Fibroblast of lung (primary cell): ENCODE results near the gene AGAP4. TPM values are rescaled to one million over a fixed set of nuclear protein-coding genes. Genes with fewer than 3 reads are reported as not detected.
"Not testable (repeated sequence)": the region's sequence is repeated elsewhere in the genome, so short reads cannot be mapped to it uniquely, and the experiment has no call there.

Experiments used
- DNase-seq, 2 donors: peaks; one replicate each; pipeline versions ENCODE4 v3.0.0 to v3.0.0-alpha.2; 2010; ENCODE audit warnings: low read depth in 2 of 2
- H2AFZ ChIP-seq: 2 replicates; pipeline ENCODE4 v1.5.1; 2012; ENCODE audit warnings: low read length, control low read depth, inconsistent platforms
- H3K27ac ChIP-seq: 2 replicates; pipeline ENCODE4 v1.5.1; 2011; ENCODE audit warnings: low read length, control low read depth; ENCODE audit not compliant: insufficient read depth
- H3K27me3 ChIP-seq: 2 replicates; pipeline ENCODE4 v1.5.1; 2011; ENCODE audit warnings: mild to moderate bottlenecking, low read length; ENCODE audit not compliant: control insufficient read depth, insufficient read depth
- H3K36me3 ChIP-seq: 2 replicates; pipeline ENCODE4 v1.5.1; 2011; ENCODE audit warnings: low read length; ENCODE audit not compliant: control insufficient read depth, insufficient read depth
- H3K4me1 ChIP-seq: 2 replicates; pipeline ENCODE4 v1.5.1; 2011; ENCODE audit warnings: low read length; ENCODE audit not compliant: control insufficient read depth, insufficient read depth; ENCODE audit errors: extremely low read depth
- H3K4me2 ChIP-seq: 2 replicates; pipeline ENCODE4 v1.5.1; 2011; ENCODE audit warnings: low read length, control low read depth; ENCODE audit not compliant: insufficient read depth; ENCODE audit errors: extremely low read depth
- H3K4me3 ChIP-seq, 4 experiments: fragments of 200-600 bp in 1 of 4; sonication (generic) in 1 of 4; replicated peaks in 1 of 4; 2 replicates each; pipeline ENCODE4 v1.5.1; 2011 to 2016; ENCODE audit warnings: low read length in 4 of 4, low read depth in 3 of 4, mild to moderate bottlenecking in 3 of 4, control low read depth in 2 of 4, inconsistent platforms in 1 of 4, mixed read lengths in 1 of 4; ENCODE audit not compliant: insufficient read depth in 1 of 4; ENCODE audit errors: control extremely low read depth in 1 of 4
- H3K79me2 ChIP-seq: 2 replicates; pipeline ENCODE4 v1.5.1; 2012; ENCODE audit warnings: mild to moderate bottlenecking, low read length, inconsistent platforms; ENCODE audit not compliant: control insufficient read depth, insufficient read depth
- H3K9ac ChIP-seq: 2 replicates; pipeline ENCODE4 v1.5.1; 2011; ENCODE audit warnings: mild to moderate bottlenecking, low read length, control low read depth; ENCODE audit not compliant: insufficient read depth
- H3K9me3 ChIP-seq: 2 replicates; pipeline ENCODE4 v1.5.1; 2012; ENCODE audit warnings: low read depth, low read length; ENCODE audit not compliant: control insufficient read depth, insufficient read depth
- H4K20me1 ChIP-seq: 2 replicates; pipeline ENCODE4 v1.5.1; 2011; ENCODE audit warnings: low read length; ENCODE audit not compliant: control insufficient read depth, insufficient read depth; ENCODE audit errors: extremely low read depth
- polyA plus RNA-seq, 2 donors: library from polyadenylated mRNA; depleted of rRNA in 1 of 2; stranded (reverse) in 1 of 2; unstranded in 1 of 2; fragments of >200 nt; gene quantifications; 2 replicates each; pipeline ENCODE4 v1.2.1, GENCODE V29; 2011 to 2012; ENCODE audit warnings: missing spikeins in 1 of 2
- total RNA-seq: library from RNA; depleted of rRNA; stranded (reverse); fragments of >200 nt; gene quantifications from 2 replicates; pipeline ENCODE4 v1.2.1, GENCODE V29; 2014

Gene AGAP4
- total and polyA plus RNA-seq, 2 donors (not counting 1 experiment from before 2014, with no cell fraction given): 3.3 to 8.1 TPM

DNA sequence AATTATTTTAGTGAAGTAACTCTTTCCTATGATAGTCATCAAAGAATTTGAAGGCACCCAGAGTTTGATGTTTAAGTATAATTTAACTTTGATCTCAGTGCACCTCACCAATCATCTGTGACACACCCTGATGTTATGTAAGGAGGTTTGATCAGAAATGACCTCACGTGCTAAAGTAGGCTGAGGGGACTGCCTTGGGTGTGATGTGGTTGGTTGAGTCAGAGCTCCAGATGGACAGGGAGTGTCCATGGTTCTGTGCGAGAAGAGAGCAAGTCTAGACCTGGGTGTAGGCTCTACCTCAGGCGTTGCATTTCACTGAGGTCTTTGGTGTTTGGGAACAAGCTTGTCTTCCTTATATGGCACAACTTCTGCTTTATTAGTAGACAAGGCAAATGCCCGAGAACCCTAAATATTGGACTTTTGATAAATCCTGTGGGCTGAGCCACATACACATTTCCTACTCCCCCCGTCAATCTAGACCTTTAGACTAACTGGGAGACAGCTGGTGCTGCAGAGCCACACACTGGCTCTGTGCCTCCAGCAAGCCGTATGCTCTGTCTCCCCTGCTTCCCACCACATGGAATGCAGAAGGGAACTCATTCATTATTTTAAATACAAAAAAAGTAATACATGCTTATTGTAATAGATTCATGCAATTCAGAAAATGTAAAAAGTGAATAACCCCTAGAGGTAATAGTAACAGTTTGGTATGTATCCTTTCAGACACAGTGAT, 56.4 kb downstream of the AGAP4 start:
- H2AFZ ChIP-seq, H3K36me3 ChIP-seq, H3K4me2 ChIP-seq, H3K79me2 ChIP-seq, DNase-seq, H3K27ac ChIP-seq, H3K27me3 ChIP-seq, H3K4me1 ChIP-seq, H3K9ac ChIP-seq, H4K20me1 ChIP-seq, H3K4me3 ChIP-seq, H3K9me3 ChIP-seq: not testable (repeated sequence)

DNA sequence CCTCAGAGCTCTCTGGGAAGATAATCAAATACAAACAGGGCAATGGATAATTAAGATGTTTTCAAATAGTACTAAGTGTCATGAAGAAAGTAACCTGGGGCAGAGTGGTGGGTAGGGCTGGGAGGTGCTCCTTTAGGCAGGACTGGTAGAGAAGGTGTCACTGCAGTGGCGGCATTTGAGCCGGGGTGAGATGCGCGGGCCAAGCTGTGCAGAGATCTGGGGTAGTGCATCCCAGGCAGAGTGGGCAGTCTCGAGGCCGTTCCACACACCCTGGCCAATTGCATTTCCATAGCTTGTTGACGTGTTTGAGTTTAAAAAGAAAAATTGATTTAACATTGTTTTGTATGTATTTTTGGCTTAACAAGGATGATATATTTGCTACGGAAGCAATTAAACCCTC, 57.3 kb downstream of the AGAP4 start:
- not testable (repeated sequence) for H3K27ac ChIP-seq, H3K9me3 ChIP-seq, H3K4me1 ChIP-seq, H3K36me3 ChIP-seq, H4K20me1 ChIP-seq, H3K79me2 ChIP-seq, H3K4me2 ChIP-seq, H3K9ac ChIP-seq, DNase-seq, H3K4me3 ChIP-seq, H2AFZ ChIP-seq, H3K27me3 ChIP-seq

DNA sequence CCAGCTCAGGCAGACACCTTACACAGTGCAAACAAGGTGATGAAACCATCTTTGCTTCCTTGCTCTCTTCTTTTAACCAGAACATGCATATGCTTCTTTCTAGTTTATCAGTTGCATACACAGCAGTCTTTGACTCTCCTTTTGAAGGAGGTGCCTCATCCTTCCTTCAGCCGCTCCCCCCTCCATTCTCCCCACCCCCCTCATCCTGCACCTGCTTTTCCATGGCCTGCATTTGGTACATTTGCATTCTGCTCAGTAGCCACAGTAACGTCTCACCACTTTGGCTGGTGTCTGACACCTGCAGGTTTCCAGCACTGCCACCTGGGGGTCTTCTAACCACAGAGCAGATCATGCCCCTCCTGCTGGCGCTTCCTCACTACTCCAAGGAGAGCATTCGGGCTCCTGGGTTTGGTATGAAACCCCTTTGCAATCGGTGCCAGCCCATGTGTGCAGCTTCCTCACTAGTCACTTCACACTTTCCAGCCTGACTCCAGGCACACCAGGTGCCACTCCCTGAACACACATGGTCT, 60.0 kb downstream of the AGAP4 start:
- H3K36me3 ChIP-seq, H3K4me1 ChIP-seq, H3K4me3 ChIP-seq, H3K27ac ChIP-seq, H3K9me3 ChIP-seq, H4K20me1 ChIP-seq, H3K4me2 ChIP-seq, H2AFZ ChIP-seq, H3K27me3 ChIP-seq, H3K9ac ChIP-seq, DNase-seq, H3K79me2 ChIP-seq: not testable (repeated sequence)

DNA sequence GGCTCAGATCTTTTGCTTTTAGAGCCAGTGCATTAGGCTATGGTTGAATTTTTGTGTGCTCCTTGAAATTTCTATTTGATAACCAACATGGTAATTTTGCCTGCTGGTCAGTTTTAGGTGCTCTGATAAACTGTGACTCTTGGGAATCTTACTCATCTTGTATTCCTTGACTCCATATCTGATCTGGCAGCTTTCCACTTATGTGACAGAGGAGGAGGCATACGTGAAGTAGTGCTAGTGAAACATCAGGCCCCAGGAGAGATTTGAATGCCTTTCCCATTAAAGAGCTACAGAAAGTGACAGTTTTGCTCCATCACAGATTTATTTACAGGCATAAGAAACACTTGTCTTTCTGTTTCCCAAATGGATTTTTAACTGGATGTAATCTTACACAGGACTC, 61.1 kb downstream of the AGAP4 start:
- H2AFZ ChIP-seq, H3K36me3 ChIP-seq, H3K9me3 ChIP-seq, H3K79me2 ChIP-seq, H3K27ac ChIP-seq, H3K9ac ChIP-seq, H3K4me1 ChIP-seq, H3K27me3 ChIP-seq, H3K4me3 ChIP-seq, H4K20me1 ChIP-seq, H3K4me2 ChIP-seq, DNase-seq: not testable (repeated sequence)

Other genes with a start within 250 kb of the AGAP4 start
- gene ZFAND4, start 174.7 kb downstream of the AGAP4 start, total RNA-seq: 7.2 and 9.6 TPM in 2 replicates
- 1.8 and 2.5 TPM in 2 replicates for gene ZFAND4, start 174.7 kb downstream of the AGAP4 start, polyA plus RNA-seq
- 34.9 and 64.1 TPM in 2 replicates for gene WASHC2C, start 120.2 kb downstream of the AGAP4 start, total RNA-seq
- gene WASHC2C, start 120.2 kb downstream of the AGAP4 start, polyA plus RNA-seq: 54.7 and 57.5 TPM in 2 replicates
- 55.0 and 58.8 TPM in 2 replicates for gene TIMM23, start 125.0 kb upstream of the AGAP4 start, total RNA-seq
- 130 and 145 TPM in 2 replicates for gene TIMM23, start 125.0 kb upstream of the AGAP4 start, polyA plus RNA-seq
- gene NCOA4, start 183.1 kb upstream of the AGAP4 start, total RNA-seq: 145 and 175 TPM in 2 replicates
- 117 and 140 TPM in 2 replicates for gene NCOA4, start 183.1 kb upstream of the AGAP4 start, polyA plus RNA-seq
- gene MSMB, start 198.8 kb upstream of the AGAP4 start, total RNA-seq: not detected in 2 replicates
- not detected in 2 replicates for gene MSMB, start 198.8 kb upstream of the AGAP4 start, polyA plus RNA-seq